Prostate gland (tissue), 2 donors: ENCODE measurements around the gene LGI1. TPM values are rescaled to one million over a fixed set of nuclear protein-coding genes. Genes with fewer than 3 reads are reported as not detected.
"Not testable (repeated sequence)": the region's sequence is repeated elsewhere in the genome, so short reads cannot be mapped to it uniquely, and the experiment has no call there.

ENCODE experiments used
- DNase-seq: peaks from one replicate; pipeline ENCODE4 v3.0.0-alpha.2; 2019; ENCODE audit warnings: low spot score
- H3K27ac ChIP-seq, 2 donors: fragments of 200-600 bp; sonication (generic); 2 replicates each; pipeline ENCODE4 v1.5.1; 2017 to 2019
- H3K27me3 ChIP-seq: fragments of 200-600 bp; sonication (generic); replicated peaks from 2 replicates; pipeline ENCODE4 v1.5.1; 2019; ENCODE audit not compliant: insufficient read depth
- H3K36me3 ChIP-seq, 2 donors: fragments of 200-600 bp; sonication (generic); 1 replicate in 1 of 2; 2 replicates in 1 of 2; pipeline versions ENCODE4 v1.5.1 to v1.8.1; 2017 to 2019
- H3K4me1 ChIP-seq: fragments of 200-600 bp; sonication (generic); replicated peaks from 2 replicates; pipeline ENCODE4 v1.5.1; 2019
- H3K4me3 ChIP-seq, 2 donors: fragments of 200-600 bp; sonication (generic); 2 replicates each; pipeline ENCODE4 v1.5.1; 2017 to 2019
- H3K9me3 ChIP-seq: fragments of 200-600 bp; sonication (generic); 2 replicates; pipeline ENCODE4 v1.5.1; 2017
- CTCF ChIP-seq, 4 experiments: fragments of 200-600 bp in 2 of 4; fragments of 450-650 bp in 2 of 4; sonication (generic) in 2 of 4; IDR thresholded peaks; 1 replicate in 3 of 4; 2 replicates in 1 of 4; pipeline ENCODE4 v1.5.1; 2016 to 2019; ENCODE audit warnings: antibody characterized with exemption in 4 of 4, mild to moderate bottlenecking in 2 of 4, moderate library complexity in 2 of 4
- POLR2A ChIP-seq: fragments of 450-650 bp; IDR thresholded peaks from one replicate; pipeline ENCODE4 v1.6.1; 2016; ENCODE audit warnings: antibody characterized with exemption, mild to moderate bottlenecking
- POLR2AphosphoS5 ChIP-seq: sonication (generic); formaldehyde crosslinking; IDR thresholded peaks from one replicate; pipeline ENCODE4 v1.6.1; 2017; ENCODE audit warnings: antibody characterized with exemption
- WGBS: methylation state at CpG from one replicate; pipeline ENCODE4 v1.1.5; 2018; 5-methylcytosine and 5-hydroxymethylcytosine counted together
- intact Hi-C: fragments of 100-400 bp; cut with DNase I; formaldehyde crosslinking; loops from one replicate; pipeline ENCODE4 v1.14.2; 2022
- total RNA-seq, 2 donors: library from RNA; depleted of rRNA; stranded (reverse); fragments of >200 nt; gene quantifications; one replicate each; pipeline ENCODE4 v1.1.0, GENCODE V29; 2016

Gene LGI1
- total RNA-seq, 2 donors from 2014 or later, result 0.23 to 0.91 TPM

- intact Hi-C loops, result loop anchor here (2.0 to 5.0 kb wide), 2 partner anchors 38 to 621 kb away; no protein-coding TSS in a partner anchor
- 68% methylated on average over 4 of the region's 4 CpGs for WGBS
- peak in 3 of 4 experiments; percentile 10 to 45 (median 40) for TF ChIP-seq CTCF (IDR thresholded peaks at IDR 0.05)
- TF ChIP-seq POLR2AphosphoS5, result no peak
Observed at GRCh38 chr10:93821051-93821772, 63.5 kb downstream of the LGI1 start.

GRCh38 chr10:93826355-93826754 lies 68.6 kb downstream of the LGI1 start:
- Histone ChIP-seq H3K9me3 (no peaks in the 10 kb centered on the region), H3K27ac (no peak overlapping the region), H3K4me1 (no peaks in the 10 kb centered on the region), H3K27me3 (no peaks in the 10 kb centered on the region), H3K4me3 (no peak overlapping the region), H3K36me3 (no peaks in the 10 kb centered on the region)
- WGBS, result 35% methylated on average over 7 of the region's 7 CpGs
- intact Hi-C loops, result no loop called here
- TF ChIP-seq POLR2AphosphoS5 (no peak), POLR2A (no peak), CTCF (IDR thresholded peaks at IDR 0.05) (no peak)
- DNase-seq, result no peak

More at GRCh38 chr10:93821051-93821772, 63.5 kb downstream of the LGI1 start:
- DNase-seq, result no peak
- no peaks in the 10 kb centered on the region for H3K4me1 ChIP-seq
- no peaks in the 10 kb centered on the region for H3K27me3 ChIP-seq
- H3K4me3 ChIP-seq, result no peak overlapping the region
- no peaks in the 10 kb centered on the region for H3K9me3 ChIP-seq
- no peaks in the 10 kb centered on the region for H3K36me3 ChIP-seq
- H3K27ac ChIP-seq, result no peak overlapping the region

- H3K27ac ChIP-seq, result no peak overlapping the region
- no peaks in the 10 kb centered on the region for H3K36me3 ChIP-seq
- intact Hi-C loops, result no loop called here
- no peak overlapping the region for H3K4me3 ChIP-seq
- DNase-seq, result no peak
- H3K27me3 ChIP-seq, result no peaks in the 10 kb centered on the region
- H3K9me3 ChIP-seq, result no peaks in the 10 kb centered on the region
- no peaks in the 10 kb centered on the region for H3K4me1 ChIP-seq
- TF ChIP-seq CTCF (IDR thresholded peaks at IDR 0.05) (no peak), POLR2A (no peak), POLR2AphosphoS5 (no peak)
- WGBS, result 79% methylated on average over 11 of the region's 11 CpGs
Observed at GRCh38 chr10:93827056-93827804, 69.5 kb downstream of the LGI1 start.

GRCh38 chr10:93831065-93831464 lies 73.3 kb downstream of the LGI1 start:
- H3K27ac ChIP-seq, DNase-seq, H3K9me3 ChIP-seq, H3K36me3 ChIP-seq, intact Hi-C loops, H3K4me1 ChIP-seq, H3K27me3 ChIP-seq, H3K4me3 ChIP-seq: not testable (repeated sequence)
- WGBS, result 95% methylated on average over 1 of the region's 1 CpG

GRCh38 chr10:93835770-93836169 lies 78.0 kb downstream of the LGI1 start:
- no peaks in the 10 kb centered on the region for H3K27me3 ChIP-seq
- WGBS, result 70% methylated on average over 5 of the region's 5 CpGs

More at GRCh38 chr10:93835770-93836169, 78.0 kb downstream of the LGI1 start:
- Histone ChIP-seq H3K4me1 (no peaks in the 10 kb centered on the region), H3K4me3 (no peak overlapping the region), H3K36me3 (no peaks in the 10 kb centered on the region), H3K27ac (no peak overlapping the region), H3K9me3 (no peaks in the 10 kb centered on the region)
- TF ChIP-seq POLR2A, result no peak
- TF ChIP-seq CTCF (IDR thresholded peaks at IDR 0.05), result no peak
- no peak for TF ChIP-seq POLR2AphosphoS5
- intact Hi-C loops, result no loop called here
- no peak for DNase-seq
